Measurements from ENCODE around the gene MINDY4.

- TF ChIP-seq SOX5 (CRISPR knock-in tag; IDR thresholded peaks at IDR 0.05; ENCODE audit: borderline replicate concordance) (no peak), KMT2B (CRISPR knock-in tag; IDR thresholded peaks at IDR 0.05) (no peak), POLR2AphosphoS2 (IDR thresholded peaks at IDR 0.05; ENCODE audit: low read depth, low read length) (no peak), TCF12 (IDR thresholded peaks at IDR 0.05) (no peak), TCF12 (CRISPR knock-in tag; IDR thresholded peaks at IDR 0.05) (no peak), ZNF382 (CRISPR knock-in tag; IDR thresholded peaks at IDR 0.05; ENCODE audit: borderline replicate concordance) (no peak)
- TF ChIP-seq, protein P1, sequence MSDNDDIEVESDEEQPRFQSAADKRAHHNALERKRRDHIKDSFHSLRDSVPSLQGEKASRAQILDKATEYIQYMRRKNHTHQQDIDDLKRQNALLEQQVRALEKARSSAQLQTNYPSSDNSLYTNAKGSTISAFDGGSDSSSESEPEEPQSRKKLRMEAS (IDR thresholded peaks at IDR 0.05): no peak
- TF ChIP-seq, protein P2, sequence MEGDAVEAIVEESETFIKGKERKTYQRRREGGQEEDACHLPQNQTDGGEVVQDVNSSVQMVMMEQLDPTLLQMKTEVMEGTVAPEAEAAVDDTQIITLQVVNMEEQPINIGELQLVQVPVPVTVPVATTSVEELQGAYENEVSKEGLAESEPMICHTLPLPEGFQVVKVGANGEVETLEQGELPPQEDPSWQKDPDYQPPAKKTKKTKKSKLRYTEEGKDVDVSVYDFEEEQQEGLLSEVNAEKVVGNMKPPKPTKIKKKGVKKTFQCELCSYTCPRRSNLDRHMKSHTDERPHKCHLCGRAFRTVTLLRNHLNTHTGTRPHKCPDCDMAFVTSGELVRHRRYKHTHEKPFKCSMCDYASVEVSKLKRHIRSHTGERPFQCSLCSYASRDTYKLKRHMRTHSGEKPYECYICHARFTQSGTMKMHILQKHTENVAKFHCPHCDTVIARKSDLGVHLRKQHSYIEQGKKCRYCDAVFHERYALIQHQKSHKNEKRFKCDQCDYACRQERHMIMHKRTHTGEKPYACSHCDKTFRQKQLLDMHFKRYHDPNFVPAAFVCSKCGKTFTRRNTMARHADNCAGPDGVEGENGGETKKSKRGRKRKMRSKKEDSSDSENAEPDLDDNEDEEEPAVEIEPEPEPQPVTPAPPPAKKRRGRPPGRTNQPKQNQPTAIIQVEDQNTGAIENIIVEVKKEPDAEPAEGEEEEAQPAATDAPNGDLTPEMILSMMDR (CRISPR knock-in tag; IDR thresholded peaks at IDR 0.05): no peak
Measured at GRCh38 chr7:30863706-30864035, 92.5 kb downstream of the MINDY4 start.

All from HepG2 (cell line).